Peyer's patch (tissue), 4 donors: ENCODE measurements around the gene CCDC157.
"Not testable (repeated sequence)": the region's sequence is repeated elsewhere in the genome, so short reads cannot be mapped to it uniquely, and the experiment has no call there.

Experiments used
- CTCF ChIP-seq, 6 experiments: fragments of 450-650 bp in 4 of 6; fragments of 200-600 bp in 2 of 6; sonication (generic) in 1 of 6; IDR thresholded peaks; one replicate each; pipeline ENCODE4 v1.5.1; 2017 to 2019; ENCODE audit warnings: antibody characterized with exemption in 6 of 6, mild to moderate bottlenecking in 3 of 6, moderate library complexity in 1 of 6
- POLR2A ChIP-seq, 2 donors: fragments of 450-650 bp; IDR thresholded peaks; one replicate each; pipeline ENCODE4 v1.5.1; 2017; ENCODE audit warnings: antibody characterized with exemption in 2 of 2, mild to moderate bottlenecking in 2 of 2, moderate library complexity in 2 of 2

GRCh38 chr22:30338341-30338740 lies 18.5 kb upstream of the CCDC157 start:
- not testable (repeated sequence) for TF ChIP-seq CTCF, POLR2A (IDR thresholded peaks at IDR 0.05)
